SK-N-SH treated with all-trans-retinoic acid at 6 μM for 48 hours (cell line): ENCODE data around the gene PUSL1.
A peak's percentile ranks its signal among the peaks of the same experiment; 100 is the strongest.

ENCODE experiments used
- ATAC-seq: fragments of 200-7000 bp; cut with Tn5 transposase; 3 replicates; pipeline ENCODE4 v1.9.1; 2020; ENCODE audit warnings: mild to moderate bottlenecking, moderate library complexity
- ARNTL ChIP-seq: fragments of 450-650 bp; formaldehyde crosslinking; IDR thresholded peaks from 2 replicates; pipeline ENCODE4 v1.5.0; 2020; ENCODE audit warnings: low read depth, mild to moderate bottlenecking, moderate library complexity, borderline replicate concordance
- BACH2 ChIP-seq: fragments of 250-450 bp; sonication (Bioruptor Pico); IDR thresholded peaks from 2 replicates; pipeline ENCODE4 v1.9.0; 2021; ENCODE audit warnings: mild to moderate bottlenecking, borderline replicate concordance
- CREB5 ChIP-seq: fragments of 250-450 bp; sonication (Bioruptor Pico); IDR thresholded peaks from 2 replicates; pipeline ENCODE4 v1.5.1; 2020; ENCODE audit warnings: low read depth, mild to moderate bottlenecking, moderate library complexity
- CSDC2 ChIP-seq: fragments of 250-450 bp; sonication (Bioruptor Pico); IDR thresholded peaks from 2 replicates; pipeline ENCODE4 v1.5.0; 2020; ENCODE audit warnings: mild to moderate bottlenecking, moderate library complexity
- CSRNP3 ChIP-seq: fragments of 250-450 bp; sonication (Bioruptor Pico); IDR thresholded peaks from 2 replicates; pipeline ENCODE4 v1.5.1; 2021; ENCODE audit warnings: mild to moderate bottlenecking, moderate library complexity
- ESRRG ChIP-seq: fragments of 250-450 bp; sonication (Bioruptor Pico); IDR thresholded peaks from 2 replicates; pipeline ENCODE4 v1.6.1; 2021; ENCODE audit warnings: mild to moderate bottlenecking
- OSR1 ChIP-seq: fragments of 250-450 bp; sonication (Bioruptor Pico); IDR thresholded peaks from 2 replicates; pipeline ENCODE4 v1.8.0; 2022; ENCODE audit warnings: moderate library complexity, mild to moderate bottlenecking, inconsistent platforms
- PATZ1 ChIP-seq: fragments of 250-450 bp; sonication (Bioruptor Pico); IDR thresholded peaks from 2 replicates; pipeline ENCODE4 v1.8.0; 2020; ENCODE audit warnings: mild to moderate bottlenecking, moderate library complexity, borderline replicate concordance
- PPARA ChIP-seq: fragments of 250-450 bp; sonication (Bioruptor Pico); IDR thresholded peaks from 2 replicates; pipeline ENCODE4 v1.5.0; 2020; ENCODE audit warnings: mild to moderate bottlenecking, borderline replicate concordance
- RARB ChIP-seq: fragments of 250-450 bp; sonication (Bioruptor Pico); IDR thresholded peaks from 2 replicates; pipeline ENCODE4 v1.8.0; 2021; ENCODE audit warnings: mild to moderate bottlenecking, moderate library complexity
- SNAI2 ChIP-seq: fragments of 250-450 bp; sonication (Bioruptor Pico); IDR thresholded peaks from 2 replicates; pipeline ENCODE4 v1.5.0; 2020; ENCODE audit warnings: mild to moderate bottlenecking, moderate library complexity
- TCF4 ChIP-seq: fragments of 250-450 bp; sonication (Bioruptor Pico); IDR thresholded peaks from 2 replicates; pipeline ENCODE4 v1.8.0; 2021; ENCODE audit warnings: mild to moderate bottlenecking, moderate library complexity, borderline replicate concordance
- TOX ChIP-seq: fragments of 250-450 bp; sonication (Bioruptor Pico); IDR thresholded peaks from 2 replicates; pipeline ENCODE4 v1.8.0; 2021; ENCODE audit warnings: mild to moderate bottlenecking, moderate library complexity, borderline replicate concordance
- TSHZ2 ChIP-seq: fragments of 250-450 bp; sonication (Bioruptor Pico); IDR thresholded peaks from 2 replicates; pipeline ENCODE4 v1.5.0; 2020; ENCODE audit warnings: mild to moderate bottlenecking, moderate library complexity
- ZC3H10 ChIP-seq: fragments of 250-450 bp; sonication (Bioruptor Pico); IDR thresholded peaks from 2 replicates; pipeline ENCODE4 v1.5.1; 2021; ENCODE audit warnings: mild to moderate bottlenecking, moderate library complexity
- ZFP3 ChIP-seq: fragments of 250-450 bp; sonication (Bioruptor Pico); IDR thresholded peaks from 2 replicates; pipeline ENCODE4 v1.5.0; 2020; ENCODE audit warnings: mild to moderate bottlenecking, moderate library complexity
- ZFP30 ChIP-seq: fragments of 450-650 bp; formaldehyde crosslinking; IDR thresholded peaks from 2 replicates; pipeline ENCODE4 v1.5.0; 2022; ENCODE audit warnings: mild to moderate bottlenecking, moderate library complexity
- ZNF565 ChIP-seq: fragments of 450-650 bp; formaldehyde crosslinking; conservative IDR thresholded peaks from 2 replicates; pipeline ENCODE4 v1.5.0; 2020; ENCODE audit warnings: low read depth, mild to moderate bottlenecking, moderate library complexity
- ZNF70 ChIP-seq: fragments of 450-650 bp; formaldehyde crosslinking; IDR thresholded peaks from 2 replicates; pipeline ENCODE4 v1.5.0; 2020; ENCODE audit warnings: mild to moderate bottlenecking, moderate library complexity
- ZNF8 ChIP-seq: fragments of 450-650 bp; formaldehyde crosslinking; IDR thresholded peaks from 2 replicates; pipeline ENCODE4 v1.5.0; 2020; ENCODE audit warnings: mild to moderate bottlenecking, moderate library complexity

Gene PUSL1

GRCh38 chr1:1324524-1325287 lies 16.3 kb downstream of the PUSL1 start, which contains the start of the genes CPTP and INTS11:
TSS of gene CPTP (plus strand) at chr1:1324802. CDS start at chr1:1326911, 2,109 bp downstream.
TSS of gene INTS11 (minus strand) at chr1:1324660. CDS start at chr1:1324608, 52 bp downstream.
- TF ChIP-seq ZC3H10 (CRISPR knock-in tag) (no peak), CREB5 (CRISPR knock-in tag) (no peak), ZNF8 (CRISPR knock-in tag) (no peak), TOX (no peak), ESRRG (CRISPR knock-in tag) (no peak), TSHZ2 (CRISPR knock-in tag) (no peak), ZNF70 (CRISPR knock-in tag) (no peak), RARB (CRISPR knock-in tag) (no peak), OSR1 (CRISPR knock-in tag) (no peak), PPARA (no peak), ZNF565 (no peak), ZFP30 (CRISPR knock-in tag) (no peak), PATZ1 (CRISPR knock-in tag) (no peak), ARNTL (CRISPR knock-in tag) (no peak), TCF4 (CRISPR knock-in tag) (no peak), SNAI2 (no peak), CSDC2 (CRISPR knock-in tag) (no peak), ZFP3 (no peak)
- ATAC-seq, result peak; percentile 78

GRCh38 chr1:1325288-1326074 lies 17.1 kb downstream of the PUSL1 start:
- TF ChIP-seq CREB5 (CRISPR knock-in tag) (no peak), ZFP30 (CRISPR knock-in tag) (no peak), PPARA (no peak), ZNF70 (CRISPR knock-in tag) (no peak), ZC3H10 (CRISPR knock-in tag) (no peak), RARB (CRISPR knock-in tag) (no peak), OSR1 (CRISPR knock-in tag) (no peak), TSHZ2 (CRISPR knock-in tag) (no peak), PATZ1 (CRISPR knock-in tag) (no peak), TCF4 (CRISPR knock-in tag) (no peak), CSRNP3 (CRISPR knock-in tag) (no peak), BACH2 (no peak), SNAI2 (no peak), TOX (no peak), CSDC2 (CRISPR knock-in tag) (no peak)
- TF ChIP-seq, all 23 proteins: peak for 0

More at GRCh38 chr1:1325288-1326074, 17.1 kb downstream of the PUSL1 start:
- ATAC-seq, result no peak
